ENCODE results near the gene ENPP3.

Gene ENPP3

DNA sequence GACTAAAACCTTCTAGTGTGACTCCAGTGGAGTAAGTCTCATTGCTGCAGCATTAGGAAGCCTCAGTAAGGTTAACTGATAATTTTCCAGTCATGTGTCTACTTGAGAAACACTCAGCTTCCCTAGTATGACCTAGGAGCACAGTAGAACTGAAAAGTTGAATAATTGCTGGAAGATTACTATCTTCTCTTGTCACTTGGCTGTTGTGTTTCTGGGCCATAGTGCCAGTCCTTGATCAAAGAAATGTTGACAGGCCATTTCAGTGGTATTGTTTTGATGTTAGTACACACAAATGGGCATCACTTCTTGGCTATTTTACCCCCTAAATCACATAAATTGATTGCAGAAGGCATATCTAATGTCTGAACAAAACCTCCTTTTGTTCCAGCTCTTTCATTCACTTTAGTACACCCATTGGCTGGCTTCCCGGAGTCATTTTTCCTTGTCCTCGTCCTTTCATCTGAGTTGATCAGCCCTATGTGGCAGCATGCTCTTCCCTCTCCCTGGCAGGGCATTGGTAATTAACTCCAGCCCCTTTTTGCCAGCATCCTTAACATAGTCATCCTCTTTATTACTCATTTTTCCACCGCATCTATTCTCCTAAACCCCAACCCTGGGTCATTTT is 6.0 kb downstream of the ENPP3 start:
- Histone ChIP-seq H4K20me1 (ENCODE audit: insufficient read depth) (no peaks in the 10 kb centered on the region), H3K27me3 (ENCODE audit: insufficient read depth, low read depth) (no peaks in the 10 kb centered on the region), H3K79me2 (ENCODE audit: insufficient read depth, low read depth) (no peaks in the 10 kb centered on the region), H3K36me3 (ENCODE audit: insufficient read depth) (no peaks in the 10 kb centered on the region), H3K4me1 (ENCODE audit: low read depth, poor library complexity, severe bottlenecking) (peaks cover 28% of the 10 kb centered on the region), H3K9ac (no peak overlapping the region), H3K4me3 (IDR thresholded peaks at IDR 0.05; ENCODE audit: insufficient read depth, low read depth, low read length) (no peak overlapping the region), H3K27ac (no peak overlapping the region), H3K4me2 (no peak overlapping the region), H2AFZ (ENCODE audit: low read depth) (no peak overlapping the region)
- TF ChIP-seq, protein P1, sequence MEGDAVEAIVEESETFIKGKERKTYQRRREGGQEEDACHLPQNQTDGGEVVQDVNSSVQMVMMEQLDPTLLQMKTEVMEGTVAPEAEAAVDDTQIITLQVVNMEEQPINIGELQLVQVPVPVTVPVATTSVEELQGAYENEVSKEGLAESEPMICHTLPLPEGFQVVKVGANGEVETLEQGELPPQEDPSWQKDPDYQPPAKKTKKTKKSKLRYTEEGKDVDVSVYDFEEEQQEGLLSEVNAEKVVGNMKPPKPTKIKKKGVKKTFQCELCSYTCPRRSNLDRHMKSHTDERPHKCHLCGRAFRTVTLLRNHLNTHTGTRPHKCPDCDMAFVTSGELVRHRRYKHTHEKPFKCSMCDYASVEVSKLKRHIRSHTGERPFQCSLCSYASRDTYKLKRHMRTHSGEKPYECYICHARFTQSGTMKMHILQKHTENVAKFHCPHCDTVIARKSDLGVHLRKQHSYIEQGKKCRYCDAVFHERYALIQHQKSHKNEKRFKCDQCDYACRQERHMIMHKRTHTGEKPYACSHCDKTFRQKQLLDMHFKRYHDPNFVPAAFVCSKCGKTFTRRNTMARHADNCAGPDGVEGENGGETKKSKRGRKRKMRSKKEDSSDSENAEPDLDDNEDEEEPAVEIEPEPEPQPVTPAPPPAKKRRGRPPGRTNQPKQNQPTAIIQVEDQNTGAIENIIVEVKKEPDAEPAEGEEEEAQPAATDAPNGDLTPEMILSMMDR (conservative IDR thresholded peaks at IDR 0.05; ENCODE audit: low read depth, low read length): no peak

DNA sequence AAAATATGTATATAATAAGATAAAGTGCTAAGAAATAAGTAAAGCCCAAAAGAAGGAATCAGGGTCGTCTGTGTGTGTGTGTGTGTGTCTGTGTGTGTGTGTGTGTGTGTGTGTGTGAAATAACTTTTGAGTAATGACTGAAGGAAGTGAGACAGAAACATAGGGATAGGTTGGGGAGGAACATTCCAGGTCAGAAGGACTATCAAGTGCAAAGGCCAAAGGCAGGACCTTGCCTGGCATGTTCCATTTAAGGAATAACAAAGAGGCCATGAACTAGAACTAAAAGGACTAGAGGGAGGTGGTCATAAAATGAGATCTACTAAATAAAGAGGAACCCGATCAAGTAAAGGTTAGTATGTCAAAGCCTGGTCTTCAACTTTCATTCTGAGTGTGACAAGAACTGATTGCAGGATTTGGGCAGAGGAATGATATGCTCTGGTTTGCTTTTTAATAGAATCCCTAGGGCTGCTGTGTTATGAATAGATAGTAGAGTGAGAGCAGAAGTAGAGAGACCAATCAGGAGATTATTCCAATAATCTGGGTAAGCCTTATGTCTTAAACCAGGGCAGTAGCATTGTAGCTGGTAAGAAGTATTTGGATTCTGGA is 6.9 kb downstream of the ENPP3 start:
- no peaks in the 10 kb centered on the region for H3K36me3 ChIP-seq (ENCODE audit: insufficient read depth)
- H3K9ac ChIP-seq: no peak overlapping the region
- no peaks in the 10 kb centered on the region for H3K27me3 ChIP-seq (ENCODE audit: insufficient read depth, low read depth)
- TF ChIP-seq, protein P1 (conservative IDR thresholded peaks at IDR 0.05; ENCODE audit: low read depth, low read length): no peak
- no peak overlapping the region for H3K27ac ChIP-seq
- no peak overlapping the region for H2AFZ ChIP-seq (ENCODE audit: low read depth)
- H3K4me1 ChIP-seq (ENCODE audit: low read depth, poor library complexity, severe bottlenecking): peaks cover 25% of the 10 kb centered on the region
- no peak overlapping the region for H3K4me2 ChIP-seq
- no peaks in the 10 kb centered on the region for H3K79me2 ChIP-seq (ENCODE audit: insufficient read depth, low read depth)
- no peak overlapping the region for H3K4me3 ChIP-seq (IDR thresholded peaks at IDR 0.05; ENCODE audit: insufficient read depth, low read depth, low read length)
- no peaks in the 10 kb centered on the region for H4K20me1 ChIP-seq (ENCODE audit: insufficient read depth)

DNA sequence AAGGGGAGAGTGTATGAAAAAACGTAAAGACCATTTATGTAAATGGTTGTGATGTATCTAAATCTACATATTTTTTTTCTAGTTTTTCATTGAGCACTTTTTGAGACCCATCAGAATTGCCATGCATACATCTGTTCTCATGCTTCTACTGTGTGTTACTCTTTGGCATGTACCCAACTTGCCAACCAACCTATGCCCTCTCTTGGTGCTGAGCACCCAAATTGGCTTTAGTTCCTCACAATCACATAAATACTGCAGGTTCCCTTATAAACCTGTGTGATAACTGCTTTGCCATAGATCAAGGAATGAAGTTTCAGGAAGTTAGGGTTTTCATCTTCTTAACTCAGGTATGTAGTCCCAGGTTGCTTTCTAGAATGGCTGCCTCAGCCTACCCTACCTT is 7.8 kb downstream of the ENPP3 start:
- Histone ChIP-seq H3K4me1 (ENCODE audit: low read depth, poor library complexity, severe bottlenecking) (peaks cover 17% of the 10 kb centered on the region), H3K4me3 (IDR thresholded peaks at IDR 0.05; ENCODE audit: insufficient read depth, low read depth, low read length) (no peak overlapping the region), H4K20me1 (ENCODE audit: insufficient read depth) (no peaks in the 10 kb centered on the region), H3K79me2 (ENCODE audit: insufficient read depth, low read depth) (no peaks in the 10 kb centered on the region), H3K27ac (no peak overlapping the region), H3K36me3 (ENCODE audit: insufficient read depth) (no peaks in the 10 kb centered on the region), H3K27me3 (ENCODE audit: insufficient read depth, low read depth) (no peaks in the 10 kb centered on the region), H2AFZ (ENCODE audit: low read depth) (no peak overlapping the region), H3K9ac (no peak overlapping the region), H3K4me2 (no peak overlapping the region)
- TF ChIP-seq, protein P1 (conservative IDR thresholded peaks at IDR 0.05; ENCODE audit: low read depth, low read length): no peak

DNA sequence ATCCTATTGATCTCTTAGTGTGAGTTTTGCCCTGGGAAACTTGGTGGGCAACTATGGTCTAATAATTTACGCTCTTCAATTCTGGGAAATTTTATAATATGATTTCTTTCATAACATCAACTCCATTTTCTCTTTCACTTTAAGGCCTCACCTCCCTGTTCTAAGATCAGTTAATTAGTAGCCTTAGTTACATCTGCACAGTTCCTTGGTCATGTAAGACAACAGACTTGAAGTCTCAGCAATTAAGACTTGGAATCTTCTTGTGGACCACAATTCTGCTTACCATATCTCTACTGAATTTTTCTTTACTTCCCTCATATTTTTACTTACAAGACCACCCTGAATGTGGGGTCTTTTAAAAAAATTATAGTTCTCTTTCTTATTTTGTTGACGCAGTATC is 8.7 kb downstream of the ENPP3 start:
- no peak overlapping the region for H3K9ac ChIP-seq
- no peak overlapping the region for H2AFZ ChIP-seq (ENCODE audit: low read depth)
- TF ChIP-seq, protein P1 (conservative IDR thresholded peaks at IDR 0.05; ENCODE audit: low read depth, low read length): no peak
- no peaks in the 10 kb centered on the region for H3K79me2 ChIP-seq (ENCODE audit: insufficient read depth, low read depth)
- no peaks in the 10 kb centered on the region for H4K20me1 ChIP-seq (ENCODE audit: insufficient read depth)
- H3K4me3 ChIP-seq (IDR thresholded peaks at IDR 0.05; ENCODE audit: insufficient read depth, low read depth, low read length): no peak overlapping the region
- H3K36me3 ChIP-seq (ENCODE audit: insufficient read depth): no peaks in the 10 kb centered on the region
- H3K27ac ChIP-seq: no peak overlapping the region
- H3K4me2 ChIP-seq: no peak overlapping the region
- H3K4me1 ChIP-seq (ENCODE audit: low read depth, poor library complexity, severe bottlenecking): peaks cover 7% of the 10 kb centered on the region
- H3K27me3 ChIP-seq (ENCODE audit: insufficient read depth, low read depth): no peaks in the 10 kb centered on the region
